HL-60/S4 (cell line): Measurements from ENCODE around the gene SLC38A2.

Experiments
- in situ Hi-C: fragments of 300-500 bp; cut with MboI; formaldehyde crosslinking; loops from 2 replicates; pipeline ENCODE4 v1.14.3; 2022; ENCODE audit warnings: low sequenced_read_pairs

SLC38A2 gene

GRCh38 chr12:46362895-46363581 is 9.5 kb downstream of the SLC38A2 start:
- in situ Hi-C loops = no loop called here

GRCh38 chr12:46361667-46362034 is 10.9 kb downstream of the SLC38A2 start:
- in situ Hi-C loops = no loop called here

- in situ Hi-C loops = no loop called here
Observed at GRCh38 chr12:46360908-46361666, 11.5 kb downstream of the SLC38A2 start.

DNA sequence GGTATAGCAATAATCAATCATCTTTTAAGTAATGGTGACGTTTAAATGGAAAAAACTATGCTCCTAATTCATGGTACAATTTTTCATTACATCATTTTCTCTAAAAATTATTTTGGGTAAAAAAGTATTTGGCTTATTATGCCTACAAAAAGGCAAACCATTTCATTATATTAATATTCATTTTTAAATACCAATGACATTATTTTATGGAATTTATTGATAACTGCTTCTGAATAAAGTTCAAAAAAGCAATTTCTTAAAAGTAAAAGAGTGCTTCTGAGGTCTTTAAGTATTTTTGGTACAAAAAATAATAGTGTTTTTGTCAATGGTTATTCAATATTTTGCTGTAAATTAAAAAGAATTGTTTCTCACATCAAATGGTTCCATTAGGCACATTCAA is 12.2 kb downstream of the SLC38A2 start:
- in situ Hi-C loops = no loop called here

GRCh38 chr12:46359667-46360280 is 12.8 kb downstream of the SLC38A2 start:
- in situ Hi-C loops = no loop called here

GRCh38 chr12:46358791-46359666 is 13.5 kb downstream of the SLC38A2 start:
- in situ Hi-C loops = no loop called here

- in situ Hi-C loops = no loop called here
Observed at GRCh38 chr12:46358325-46358700, 14.3 kb downstream of the SLC38A2 start.

GRCh38 chr12:46357438-46358324 is 14.9 kb downstream of the SLC38A2 start:
- in situ Hi-C loops = no loop called here

GRCh38 chr12:46356655-46357437 is 15.7 kb downstream of the SLC38A2 start:
- in situ Hi-C loops = no loop called here

DNA sequence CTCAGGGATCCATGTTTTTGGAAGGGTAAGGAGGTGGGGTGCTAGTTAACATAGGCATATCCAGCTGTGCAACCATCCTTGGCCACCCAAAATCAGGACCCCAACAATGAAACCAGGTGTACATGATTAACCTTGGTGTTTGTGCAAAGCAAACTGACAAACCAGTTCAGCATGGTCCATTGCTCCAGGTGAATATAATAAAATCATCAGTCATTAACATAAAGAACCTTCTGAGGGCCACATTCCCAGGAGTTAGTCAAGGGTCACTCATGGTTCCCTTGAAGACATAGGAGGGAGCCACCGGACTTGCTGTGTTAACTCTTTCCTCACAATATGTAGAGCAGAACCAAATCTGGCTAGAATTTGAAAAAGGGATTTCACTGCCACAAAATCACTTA is 17.8 kb downstream of the SLC38A2 start:
- in situ Hi-C loops = no loop called here

- in situ Hi-C loops = no loop called here
Observed at GRCh38 chr12:46354111-46354801, 18.3 kb downstream of the SLC38A2 start.

DNA sequence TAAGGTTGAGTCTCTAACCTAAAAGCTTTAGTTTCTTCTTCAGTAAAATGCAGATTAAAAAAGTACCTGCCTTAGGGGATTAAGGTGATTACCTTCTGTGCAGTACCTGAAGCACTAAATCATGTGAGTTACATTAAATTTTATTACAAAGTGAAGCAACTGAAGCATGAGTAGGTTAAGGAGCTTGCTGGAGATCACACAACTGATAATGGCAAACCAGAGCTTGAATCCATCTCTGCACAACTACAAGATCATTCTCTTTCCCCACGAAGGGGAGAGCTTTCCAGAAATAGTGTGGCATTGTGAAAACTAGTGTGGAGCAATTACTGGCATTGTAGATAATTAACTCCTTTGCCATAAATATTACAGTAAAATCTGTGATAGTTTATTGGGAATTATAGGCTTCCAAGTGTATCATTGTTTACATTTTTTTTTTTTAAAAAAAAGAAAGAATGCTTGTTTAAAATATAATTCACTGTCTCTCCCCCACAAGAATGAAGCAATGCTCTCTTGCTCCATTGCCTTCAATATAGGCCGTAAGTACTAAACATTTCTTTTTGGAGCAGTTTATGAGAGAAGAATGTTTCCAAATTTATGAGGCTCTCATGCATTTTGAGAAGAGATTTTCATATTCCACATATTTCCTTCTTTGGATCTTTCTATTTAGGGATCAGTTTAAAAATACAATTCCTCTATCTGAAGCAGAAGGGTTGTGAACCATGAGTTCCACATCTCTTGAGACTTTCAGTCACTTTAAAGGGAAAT is 20.5 kb downstream of the SLC38A2 start:
- in situ Hi-C loops = no loop called here

DNA sequence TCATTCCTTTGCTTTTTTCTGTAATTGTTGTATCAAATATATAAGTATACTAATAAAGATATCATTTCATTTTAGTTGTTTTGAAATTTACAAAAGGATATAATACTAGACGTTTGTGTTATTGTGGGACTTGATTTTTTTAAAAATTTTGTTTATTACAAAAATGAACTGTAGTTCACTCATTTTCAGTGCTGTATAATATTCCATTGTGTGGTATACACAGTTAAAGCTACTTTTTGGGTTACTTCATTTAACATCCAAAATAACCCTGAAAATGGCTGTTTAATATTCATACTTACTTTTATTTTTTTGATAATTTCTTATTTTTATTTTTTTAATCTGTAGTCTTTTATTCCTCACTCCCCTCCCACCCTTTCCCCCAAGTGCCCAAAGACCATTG is 21.4 kb downstream of the SLC38A2 start:
- in situ Hi-C loops = no loop called here

DNA sequence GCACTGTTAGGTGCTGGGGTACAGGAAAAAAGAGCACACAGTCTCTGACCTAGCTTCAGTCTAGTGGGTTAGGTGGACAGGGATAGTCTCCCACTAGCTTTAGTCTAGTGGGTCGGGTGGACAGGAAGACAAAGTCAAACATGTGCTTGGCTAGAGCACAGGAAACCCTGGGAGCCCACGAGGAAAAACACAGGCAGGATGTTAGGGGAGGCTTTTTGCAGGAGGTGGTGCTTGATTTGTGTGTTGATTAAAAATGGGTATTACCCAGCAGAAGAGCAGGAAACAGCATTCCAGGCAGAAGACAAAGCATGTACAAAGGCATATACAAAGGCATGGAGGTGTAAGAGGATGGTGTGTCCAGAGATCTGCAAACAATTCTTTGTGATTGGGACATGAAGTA is 23.3 kb downstream of the SLC38A2 start:
- in situ Hi-C loops = loop anchor here (10.0 kb wide), 1 partner anchor 636 kb away; no protein-coding TSS in a partner anchor

DNA sequence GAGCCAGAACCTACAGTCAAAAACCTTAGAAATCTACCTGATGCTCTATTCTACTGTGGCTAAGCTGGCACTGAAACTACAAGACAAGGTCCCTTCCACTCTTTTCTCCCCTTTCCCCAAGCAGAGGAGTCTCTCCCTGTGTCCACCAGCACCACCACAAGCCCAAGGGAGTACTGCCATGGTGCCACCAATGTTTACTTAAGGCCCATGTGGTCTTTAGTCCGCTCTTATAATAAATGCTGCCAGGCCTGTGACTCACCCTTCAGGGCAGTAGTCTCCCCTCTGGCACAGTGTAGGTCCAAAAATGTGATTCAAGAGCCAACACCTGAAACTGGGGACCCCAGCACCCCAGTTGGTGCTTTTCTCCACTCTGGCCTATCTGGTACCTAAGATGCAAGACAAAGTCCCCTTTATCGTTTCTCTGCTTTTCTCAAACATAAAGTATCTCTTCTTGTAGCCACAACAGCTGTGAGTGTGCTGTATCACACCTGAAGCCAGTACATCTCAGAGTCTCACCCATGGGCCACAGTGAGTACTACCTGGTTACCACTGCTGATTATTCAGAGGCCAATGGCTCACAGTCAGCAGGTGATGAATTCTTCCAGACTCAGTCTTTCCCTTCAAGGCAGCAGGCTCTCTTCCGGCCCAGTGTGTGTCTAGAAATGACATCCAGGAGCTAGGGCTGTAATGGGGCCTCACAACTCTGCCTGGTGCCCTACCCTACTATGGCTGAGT is 29.3 kb downstream of the SLC38A2 start:
- in situ Hi-C loops = loop anchor here (10.0 kb wide), 1 partner anchor 642 kb away; no protein-coding TSS in a partner anchor

GRCh38 chr12:46342562-46343033 is 30.0 kb downstream of the SLC38A2 start:
- in situ Hi-C loops = loop anchor here (10.0 kb wide), 1 partner anchor 642 kb away; no protein-coding TSS in a partner anchor

DNA sequence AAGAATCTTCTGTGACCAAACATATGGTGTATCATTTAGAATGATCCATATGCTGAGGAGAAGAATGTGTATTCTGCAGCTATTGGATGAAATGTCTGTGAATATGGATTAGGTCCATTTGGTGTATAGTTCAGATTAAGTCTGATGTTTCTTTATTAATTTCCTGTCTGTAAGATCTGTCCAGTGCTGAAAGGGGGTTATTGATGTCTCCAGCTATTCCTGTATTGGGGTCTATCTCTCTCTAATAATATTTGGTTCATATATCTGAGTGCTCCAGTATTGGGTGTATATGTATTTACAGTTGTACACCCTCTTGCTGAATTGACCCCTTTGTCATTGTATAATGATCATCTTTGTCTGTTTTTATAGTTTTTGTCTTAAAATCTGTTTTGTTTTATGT is 33.5 kb downstream of the SLC38A2 start:
- in situ Hi-C loops = no loop called here
